ENCODE results near the gene DDX21. TPM values are rescaled to one million over a fixed set of nuclear protein-coding genes. Genes with fewer than 3 reads are reported as not detected.

The DDX21 gene
- total and polyA plus RNA-seq, 9 of the 15 experiments (the other 6 are each of a cell fraction or from before 2014, with no cell fraction given): 143 to 365 (median 281) TPM

DNA sequence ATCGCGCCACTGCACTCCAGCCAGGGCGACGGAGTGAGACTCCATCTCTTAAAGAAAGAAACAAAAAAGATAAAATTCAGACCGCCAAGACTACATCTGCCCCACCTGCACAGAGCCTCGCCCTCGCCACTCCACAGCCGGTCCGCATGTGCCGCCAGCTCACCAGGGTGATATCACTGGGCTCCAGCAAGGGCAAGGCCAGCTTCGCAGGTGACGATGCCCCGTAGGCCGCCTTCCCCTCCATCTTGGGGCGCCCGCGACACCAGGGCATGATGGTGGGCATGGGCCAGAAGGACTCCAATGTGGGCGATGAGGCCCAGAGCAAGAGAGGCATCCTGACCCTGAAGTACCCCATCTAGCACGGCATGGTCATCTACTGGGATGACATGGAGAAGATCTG is 66.6 kb downstream of the DDX21 start:
- H3K9ac ChIP-seq (ENCODE audit: insufficient read depth in 1 of 2, low read depth in 2 of 2, low read length in 2 of 2): no peak overlapping the region

DNA sequence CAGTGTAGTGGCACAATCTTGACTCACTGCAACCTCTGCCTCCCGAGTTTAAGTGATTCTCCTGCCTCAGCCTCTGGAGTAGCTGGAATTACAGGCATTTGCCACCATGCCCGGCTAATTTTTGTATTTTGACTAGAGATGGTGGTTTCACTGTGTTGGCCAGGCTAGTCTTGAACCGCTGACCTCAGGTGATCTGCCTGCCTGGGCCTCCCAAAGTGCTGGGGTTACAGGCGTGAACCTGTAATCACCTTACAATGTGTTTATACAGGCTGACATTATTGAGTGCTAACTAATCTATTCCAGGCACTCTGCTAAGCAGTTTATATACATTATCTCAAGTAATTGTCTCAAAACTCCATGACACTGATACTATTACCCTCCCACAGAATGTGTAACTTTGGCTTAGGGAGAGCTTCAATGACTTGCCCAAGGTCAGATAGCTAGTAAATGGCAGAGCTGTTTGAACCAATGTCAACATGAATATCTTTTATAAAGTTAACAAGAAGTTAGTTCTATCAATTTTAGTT is 69.5 kb downstream of the DDX21 start:
- Histone ChIP-seq H3K9me1 (ENCODE audit: control insufficient read depth, insufficient read depth, low read length) (no peaks in the 10 kb centered on the region), H3K9me3 (replicated peaks; ENCODE audit: control insufficient read depth, insufficient read depth, low read depth, low read length) (no peaks in the 10 kb centered on the region), H3K9ac (ENCODE audit: insufficient read depth in 1 of 2, low read depth in 2 of 2, low read length in 2 of 2) (no peak overlapping the region), H3K4me3 (no peak overlapping the region), H3K27ac (ENCODE audit: extremely low read depth, low read depth, low read length) (no peak overlapping the region), H3K4me2 (ENCODE audit: insufficient read depth, low read length) (no peak overlapping the region), H3K79me2 (ENCODE audit: control insufficient read depth, insufficient read depth, low read length) (no peaks in the 10 kb centered on the region), H2AFZ (ENCODE audit: low read depth, low read length) (no peak overlapping the region), H3K27me3 (ENCODE audit: control insufficient read depth in 2 of 2, insufficient read depth in 2 of 2, low read length in 2 of 2) (no peaks in the 10 kb centered on the region), H3K4me1 (replicated peaks in 1 of 2; ENCODE audit: control insufficient read depth in 2 of 2, insufficient read depth in 2 of 2, low read length in 2 of 2) (peaks cover 0 to 4% of the 10 kb centered on the region in 2 experiments; a peak in 4 of 5 replicates), H3K36me3 (ENCODE audit: control insufficient read depth, insufficient read depth, low read length) (no peaks in the 10 kb centered on the region), H4K20me1 (replicated peaks; ENCODE audit: control insufficient read depth, insufficient read depth, low read length) (no peaks in the 10 kb centered on the region)
- ATAC-seq: no peak
- in situ Hi-C loops (cut with MboI) (no loop called here), intact Hi-C loops (cut with micrococcal nuclease) (no loop called here)
- peak; percentile 26 for FAIRE-seq
- 26% methylated on average over 4 of the region's 4 CpGs for WGBS (ENCODE audit: insufficient coverage, low coverage, missing lambda C conversion rate)
- BruUV-seq (replicated peaks): no TSS peak
- no peak for DNase-seq (ENCODE audit: extremely low read depth in 1 of 4, low spot score in 3 of 4)
- ChIA-PET POLR2A (interaction anchor here (0.9 to 1.5 kb wide), 2 partner anchors 14 to 23 kb away, joined by 3 to 5 read pairs; no protein-coding TSS in a partner anchor), CTCF (ENCODE audit: low intra/inter-chr PET ratio) (no interaction called here)
- TF ChIP-seq NFE2L1 (tag; IDR thresholded peaks at IDR 0.05; ENCODE audit: borderline replicate concordance, low read depth) (no peak), MED1 (CRISPR knock-in tag; IDR thresholded peaks at IDR 0.05; ENCODE audit: borderline replicate concordance) (no peak), TCF3 (CRISPR knock-in tag; IDR thresholded peaks at IDR 0.05) (0 out of 2 replicates have a peak, but pooled peaks have one; percentile 17), POLR3G (IDR thresholded peaks at IDR 0.05; ENCODE audit: extremely low read depth, insufficient read length, insufficient replicate concordance) (no peak), CHD2 (IDR thresholded peaks at IDR 0.05; ENCODE audit: low read depth, low read length) (no peak), ZNF780A (CRISPR knock-in tag; IDR thresholded peaks at IDR 0.05) (no peak), ZNF133 (CRISPR knock-in tag; IDR thresholded peaks at IDR 0.05) (no peak), ETV1 (tag; conservative IDR thresholded peaks at IDR 0.05; ENCODE audit: low read depth) (no peak), SMARCA4 (IDR thresholded peaks at IDR 0.05) (no peak)
- TF ChIP-seq, protein P1, sequence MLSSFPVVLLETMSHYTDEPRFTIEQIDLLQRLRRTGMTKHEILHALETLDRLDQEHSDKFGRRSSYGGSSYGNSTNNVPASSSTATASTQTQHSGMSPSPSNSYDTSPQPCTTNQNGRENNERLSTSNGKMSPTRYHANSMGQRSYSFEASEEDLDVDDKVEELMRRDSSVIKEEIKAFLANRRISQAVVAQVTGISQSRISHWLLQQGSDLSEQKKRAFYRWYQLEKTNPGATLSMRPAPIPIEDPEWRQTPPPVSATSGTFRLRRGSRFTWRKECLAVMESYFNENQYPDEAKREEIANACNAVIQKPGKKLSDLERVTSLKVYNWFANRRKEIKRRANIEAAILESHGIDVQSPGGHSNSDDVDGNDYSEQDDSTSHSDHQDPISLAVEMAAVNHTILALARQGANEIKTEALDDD (IDR thresholded peaks at IDR 0.05): peak; percentile 70; the same call in 1 of the 2 replicates

More for the DNA sequence above, 66.6 kb downstream of the DDX21 start:
- intact Hi-C loops (cut with micrococcal nuclease) (no loop called here), in situ Hi-C loops (cut with MboI) (no loop called here)
- no peaks in the 10 kb centered on the region for H3K9me1 ChIP-seq (ENCODE audit: control insufficient read depth, insufficient read depth, low read length)
- H3K4me3 ChIP-seq: no peak overlapping the region
- ChIA-PET CTCF (ENCODE audit: low intra/inter-chr PET ratio) (no interaction called here), POLR2A (interaction anchor here (0.6 to 1.6 kb wide), 4 partner anchors 10 to 74 kb away, joined by 3 to 5 read pairs (median 4); no protein-coding TSS in a partner anchor)
- H2AFZ ChIP-seq (ENCODE audit: low read depth, low read length): no peak overlapping the region
- 80% methylated on average over 15 of the region's 19 CpGs for WGBS (ENCODE audit: insufficient coverage, low coverage, missing lambda C conversion rate)
- no peaks in the 10 kb centered on the region for H3K36me3 ChIP-seq (ENCODE audit: control insufficient read depth, insufficient read depth, low read length)
- no peak overlapping the region for H3K4me2 ChIP-seq (ENCODE audit: insufficient read depth, low read length)
- no peaks in the 10 kb centered on the region for H3K27me3 ChIP-seq (ENCODE audit: control insufficient read depth in 2 of 2, insufficient read depth in 2 of 2, low read length in 2 of 2)
- H3K9me3 ChIP-seq (replicated peaks; ENCODE audit: control insufficient read depth, insufficient read depth, low read depth, low read length): no peaks in the 10 kb centered on the region
- ATAC-seq (no peak), FAIRE-seq (no peak), DNase-seq (ENCODE audit: extremely low read depth in 1 of 4, low spot score in 3 of 4) (no peak)
- TF ChIP-seq MYBL2 (IDR thresholded peaks at IDR 0.05; ENCODE audit: low read depth) (no peak), MYBL2 (CRISPR knock-in tag; IDR thresholded peaks at IDR 0.05; ENCODE audit: borderline replicate concordance) (0 out of 2 replicates have a peak, but pooled peaks have one; percentile 36)
- TF ChIP-seq, protein P2, sequence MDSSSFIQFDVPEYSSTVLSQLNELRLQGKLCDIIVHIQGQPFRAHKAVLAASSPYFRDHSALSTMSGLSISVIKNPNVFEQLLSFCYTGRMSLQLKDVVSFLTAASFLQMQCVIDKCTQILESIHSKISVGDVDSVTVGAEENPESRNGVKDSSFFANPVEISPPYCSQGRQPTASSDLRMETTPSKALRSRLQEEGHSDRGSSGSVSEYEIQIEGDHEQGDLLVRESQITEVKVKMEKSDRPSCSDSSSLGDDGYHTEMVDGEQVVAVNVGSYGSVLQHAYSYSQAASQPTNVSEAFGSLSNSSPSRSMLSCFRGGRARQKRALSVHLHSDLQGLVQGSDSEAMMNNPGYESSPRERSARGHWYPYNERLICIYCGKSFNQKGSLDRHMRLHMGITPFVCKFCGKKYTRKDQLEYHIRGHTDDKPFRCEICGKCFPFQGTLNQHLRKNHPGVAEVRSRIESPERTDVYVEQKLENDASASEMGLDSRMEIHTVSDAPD (CRISPR knock-in tag; IDR thresholded peaks at IDR 0.05): no peak
- H3K79me2 ChIP-seq (ENCODE audit: control insufficient read depth, insufficient read depth, low read length): no peaks in the 10 kb centered on the region
- no peak overlapping the region for H3K27ac ChIP-seq (ENCODE audit: extremely low read depth, low read depth, low read length)
- H4K20me1 ChIP-seq (replicated peaks; ENCODE audit: control insufficient read depth, insufficient read depth, low read length): no peaks in the 10 kb centered on the region
- peaks cover 14 to 15% of the 10 kb centered on the region in 2 experiments for H3K4me1 ChIP-seq (replicated peaks in 1 of 2; ENCODE audit: control insufficient read depth in 2 of 2, insufficient read depth in 2 of 2, low read length in 2 of 2)
- no TSS peak for BruUV-seq (replicated peaks)

All from K562 (cell line).